H9 (cell line): ENCODE results near the gene SRCAP. TPM values are rescaled to one million over a fixed set of nuclear protein-coding genes. Genes with fewer than 3 reads are reported as not detected.

Experiments
- DNase-seq: peaks from one replicate; pipeline ENCODE4 v3.0.0-alpha.2; 2017
- H2AFZ ChIP-seq: one replicate; pipeline ENCODE4 v1.6.1; 2013; ENCODE audit warnings: mild to moderate bottlenecking, low read length, control low read depth, moderate library complexity
- H2AK5ac ChIP-seq: 2 replicates; pipeline ENCODE4 v1.6.1; 2013; ENCODE audit warnings: low read length, control low read depth, mixed read lengths; ENCODE audit not compliant: insufficient read length
- H2BK120ac ChIP-seq: one replicate; pipeline ENCODE4 v1.6.1; 2013; ENCODE audit warnings: low read depth, mild to moderate bottlenecking, low read length, control low read depth, inconsistent platforms; ENCODE audit not compliant: poor library complexity, severe bottlenecking
- H2BK12ac ChIP-seq: 2 replicates; pipeline ENCODE4 v1.6.1; 2013; ENCODE audit warnings: low read length, control low read depth, mixed read lengths, low read depth; ENCODE audit not compliant: insufficient read length
- H2BK15ac ChIP-seq: 2 replicates; pipeline ENCODE4 v1.6.1; 2013; ENCODE audit warnings: low read depth, low read length, control low read depth
- H2BK20ac ChIP-seq: one replicate; pipeline ENCODE4 v1.6.1; 2013; ENCODE audit warnings: low read depth, mild to moderate bottlenecking, low read length, control low read depth, inconsistent platforms; ENCODE audit not compliant: poor library complexity, severe bottlenecking
- H2BK5ac ChIP-seq: 2 replicates; pipeline ENCODE4 v1.6.1; 2013; ENCODE audit warnings: low read length, control low read depth, mixed read lengths; ENCODE audit not compliant: insufficient read length
- H3K14ac ChIP-seq: 2 replicates; pipeline ENCODE4 v1.6.1; 2013; ENCODE audit warnings: low read length, control low read depth; ENCODE audit not compliant: insufficient read depth
- H3K18ac ChIP-seq: 2 replicates; pipeline ENCODE4 v1.6.1; 2013; ENCODE audit warnings: low read depth, mild to moderate bottlenecking, mixed read lengths, low read length, control low read depth; ENCODE audit not compliant: insufficient read length
- H3K23ac ChIP-seq: 2 replicates; pipeline ENCODE4 v1.6.1; 2013; ENCODE audit warnings: low read length, control low read depth, mixed read lengths, low read depth; ENCODE audit not compliant: insufficient read length
- H3K23me2 ChIP-seq: 2 replicates; pipeline ENCODE4 v1.6.1; 2013; ENCODE audit warnings: low read depth, mild to moderate bottlenecking, mixed read lengths, low read length, control low read depth; ENCODE audit not compliant: insufficient read length, poor library complexity, severe bottlenecking
- H3K27ac ChIP-seq: 2 replicates; pipeline ENCODE4 v1.5.1; 2013; ENCODE audit warnings: low read length, control low read depth, mixed read lengths, low read depth; ENCODE audit not compliant: insufficient read length
- H3K27me3 ChIP-seq: 2 replicates; pipeline ENCODE4 v1.6.1; 2013; ENCODE audit warnings: low read length, control low read depth, inconsistent platforms; ENCODE audit not compliant: insufficient read depth
- H3K4ac ChIP-seq: 2 replicates; pipeline ENCODE4 v1.6.1; 2013; ENCODE audit warnings: low read depth, mild to moderate bottlenecking, control low read depth, inconsistent platforms, low read length, moderate library complexity
- H3K4me1 ChIP-seq: 2 replicates; pipeline ENCODE4 v1.6.1; 2013; ENCODE audit warnings: low read length, control low read depth, inconsistent platforms; ENCODE audit not compliant: insufficient read depth
- H3K4me2 ChIP-seq: 2 replicates; pipeline ENCODE4 v1.6.1; 2013; ENCODE audit warnings: low read length, control low read depth, mixed read lengths; ENCODE audit not compliant: insufficient read length, insufficient read depth
- H3K56ac ChIP-seq: 2 replicates; pipeline ENCODE4 v1.6.1; 2013; ENCODE audit warnings: low read depth, mild to moderate bottlenecking, mixed read lengths, low read length, control low read depth; ENCODE audit not compliant: insufficient read length
- H3K79me1 ChIP-seq: 2 replicates; pipeline ENCODE4 v1.6.1; 2013; ENCODE audit warnings: low read depth, mild to moderate bottlenecking, moderate library complexity, low read length, control low read depth, inconsistent platforms; ENCODE audit not compliant: insufficient read depth, poor library complexity, severe bottlenecking
- H3K79me2 ChIP-seq: 2 replicates; pipeline ENCODE4 v1.6.1; 2013; ENCODE audit warnings: low read length, control low read depth, inconsistent platforms; ENCODE audit not compliant: insufficient read depth
- H3K9ac ChIP-seq: 2 replicates; pipeline ENCODE4 v1.6.1; 2013; ENCODE audit warnings: low read length, control low read depth, mixed read lengths; ENCODE audit not compliant: insufficient read length; ENCODE audit errors: extremely low read depth
- H3K9me3 ChIP-seq: one replicate; pipeline ENCODE4 v1.6.1; 2013; ENCODE audit warnings: low read depth, low read length, inconsistent platforms; ENCODE audit not compliant: control insufficient read depth
- H3T11ph ChIP-seq: one replicate; pipeline ENCODE4 v1.6.1; 2013; ENCODE audit warnings: mild to moderate bottlenecking, low read length, control low read depth, inconsistent platforms
- H4K20me1 ChIP-seq: one replicate; pipeline ENCODE4 v1.6.1; 2013; ENCODE audit not compliant: control insufficient read depth, insufficient read length, insufficient read depth
- H4K5ac ChIP-seq: 2 replicates; pipeline ENCODE4 v1.6.1; 2013; ENCODE audit warnings: low read depth, mild to moderate bottlenecking, mixed read lengths, low read length, control low read depth; ENCODE audit not compliant: insufficient read length
- H4K8ac ChIP-seq: replicated peaks from 2 replicates; pipeline ENCODE4 v1.6.1; 2013; ENCODE audit warnings: low read length, control low read depth, mixed read lengths, low read depth; ENCODE audit not compliant: insufficient read length
- H4K91ac ChIP-seq: 2 replicates; pipeline ENCODE4 v1.6.1; 2013; ENCODE audit warnings: low read depth, mild to moderate bottlenecking, moderate library complexity, mixed read lengths, low read length, control low read depth; ENCODE audit not compliant: insufficient read length
- H3K27ac Mint-ChIP-seq, 3 experiments: 2 replicates in 2 of 3; 3 replicates in 1 of 3; pipeline ENCODE4 v1.8.0; 2020 to 2021; ENCODE audit warnings: mixed read lengths in 3 of 3, mild to moderate bottlenecking in 1 of 3, moderate library complexity in 1 of 3
- H3K27me3 Mint-ChIP-seq: 2 replicates; pipeline ENCODE4 v1.8.0; 2021; ENCODE audit warnings: low read depth, mild to moderate bottlenecking, moderate library complexity, mixed read lengths
- H3K36me3 Mint-ChIP-seq, 3 experiments: 2 replicates in 2 of 3; 3 replicates in 1 of 3; pipeline ENCODE4 v1.8.0; 2020 to 2021; ENCODE audit warnings: low read depth in 3 of 3, mixed read lengths in 3 of 3; ENCODE audit not compliant: insufficient read depth in 1 of 3
- H3K4me1 Mint-ChIP-seq, 2 experiments: 2 replicates each; pipeline ENCODE4 v1.8.0; 2020; ENCODE audit warnings: mixed read lengths in 2 of 2
- H3K4me3 Mint-ChIP-seq, 2 experiments: 2 replicates in 1 of 2; 3 replicates in 1 of 2; pipeline ENCODE4 v1.8.0; 2020 to 2021; ENCODE audit warnings: mild to moderate bottlenecking in 2 of 2, mixed read lengths in 2 of 2, moderate library complexity in 1 of 2
- H3K9me3 Mint-ChIP-seq, 2 experiments: 2 replicates in 1 of 2; 3 replicates in 1 of 2; pipeline ENCODE4 v1.8.0; 2020; ENCODE audit warnings: mild to moderate bottlenecking in 2 of 2, mixed read lengths in 2 of 2, moderate library complexity in 1 of 2
- WGBS: extraction: QIAGEN DNeasy Blood & Tissue Kit; methylation state at CpG from one replicate; pipeline ENCODE4 v1.1.7; 2013; ENCODE audit warnings: missing lambda C conversion rate, low lambda C conversion rate, mixed read lengths; ENCODE audit not compliant: insufficient read length; ENCODE audit errors: extremely low coverage; 5-methylcytosine and 5-hydroxymethylcytosine counted together
- total RNA-seq: library from RNA; stranded (reverse); gene quantifications from 2 replicates; pipeline ENCODE4 v1.2.1, GENCODE V29; 2021
- TF ChIP-seq, protein P1 (sequence below): fragments of 200-600 bp; sonication (generic); conservative IDR thresholded peaks from 3 replicates; pipeline ENCODE4 v1.8.0; 2021; ENCODE audit warnings: antibody characterized with exemption, mild to moderate bottlenecking

Gene SRCAP
- total RNA-seq, 1 experiment from 2014 or later, result 63.1 TPM

DNA sequence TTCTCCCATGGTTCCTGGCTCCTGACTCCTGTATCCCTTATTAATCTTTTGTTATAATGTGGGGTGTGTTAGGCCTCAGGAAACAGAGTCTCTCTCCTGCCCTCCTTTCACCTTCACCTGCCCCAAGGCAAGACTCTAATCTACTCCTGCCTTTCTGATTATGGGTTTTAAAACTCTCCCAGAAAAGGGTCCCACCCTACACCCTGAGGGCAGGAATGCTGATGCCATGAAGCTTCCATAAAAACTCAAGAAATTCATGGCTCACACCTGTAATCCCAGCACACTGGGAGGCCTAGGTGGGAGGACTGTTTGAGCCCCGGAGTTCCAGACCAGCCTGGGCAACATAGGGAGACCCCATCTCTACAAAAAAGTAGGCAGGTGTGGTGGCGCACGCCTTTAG lies 18.6 kb upstream of the SRCAP start:
- Histone ChIP-seq H3K79me1 (no peaks in the 10 kb centered on the region), H2BK5ac (no peak overlapping the region), H2AFZ (no peak overlapping the region), H2BK12ac (no peak overlapping the region), H4K8ac (no peak overlapping the region), H3K4me1 (no peaks in the 10 kb centered on the region), H3K4ac (no peak overlapping the region), H4K20me1 (peaks cover 2% of the 10 kb centered on the region), H2BK120ac (no peak overlapping the region), H2BK15ac (no peak overlapping the region), H3K27me3 (peaks cover 65% of the 10 kb centered on the region), H2BK20ac (no peak overlapping the region), H3K9me3 (no peaks in the 10 kb centered on the region), H3K4me2 (no peak overlapping the region), H3K18ac (no peak overlapping the region), H3K79me2 (no peaks in the 10 kb centered on the region), H3K27ac (no peak overlapping the region), H3K56ac (no peak overlapping the region), H3K23me2 (no peaks in the 10 kb centered on the region), H3K9ac (no peak overlapping the region), H4K91ac (no peak overlapping the region), H2AK5ac (no peak overlapping the region), H3K14ac (no peak overlapping the region), H3K23ac (no peak overlapping the region), H3T11ph (no peak overlapping the region), H4K5ac (no peak overlapping the region)
- H3K36me3 Mint-ChIP-seq, result no peaks in the 10 kb centered on the region
- H3K9me3 Mint-ChIP-seq, result peaks cover 5 to 34% of the 10 kb centered on the region in 2 experiments; a peak in 3 of 5 replicates
- no peak overlapping the region for H3K27ac Mint-ChIP-seq
- TF ChIP-seq, protein P1, sequence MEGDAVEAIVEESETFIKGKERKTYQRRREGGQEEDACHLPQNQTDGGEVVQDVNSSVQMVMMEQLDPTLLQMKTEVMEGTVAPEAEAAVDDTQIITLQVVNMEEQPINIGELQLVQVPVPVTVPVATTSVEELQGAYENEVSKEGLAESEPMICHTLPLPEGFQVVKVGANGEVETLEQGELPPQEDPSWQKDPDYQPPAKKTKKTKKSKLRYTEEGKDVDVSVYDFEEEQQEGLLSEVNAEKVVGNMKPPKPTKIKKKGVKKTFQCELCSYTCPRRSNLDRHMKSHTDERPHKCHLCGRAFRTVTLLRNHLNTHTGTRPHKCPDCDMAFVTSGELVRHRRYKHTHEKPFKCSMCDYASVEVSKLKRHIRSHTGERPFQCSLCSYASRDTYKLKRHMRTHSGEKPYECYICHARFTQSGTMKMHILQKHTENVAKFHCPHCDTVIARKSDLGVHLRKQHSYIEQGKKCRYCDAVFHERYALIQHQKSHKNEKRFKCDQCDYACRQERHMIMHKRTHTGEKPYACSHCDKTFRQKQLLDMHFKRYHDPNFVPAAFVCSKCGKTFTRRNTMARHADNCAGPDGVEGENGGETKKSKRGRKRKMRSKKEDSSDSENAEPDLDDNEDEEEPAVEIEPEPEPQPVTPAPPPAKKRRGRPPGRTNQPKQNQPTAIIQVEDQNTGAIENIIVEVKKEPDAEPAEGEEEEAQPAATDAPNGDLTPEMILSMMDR, result no peak
- H3K4me3 Mint-ChIP-seq, result no peak overlapping the region; a peak in 1 of 5 replicates
- H3K4me1 Mint-ChIP-seq, result peaks cover 7 to 9% of the 10 kb centered on the region in 2 experiments
- no peak for DNase-seq
- peaks cover 97% of the 10 kb centered on the region for H3K27me3 Mint-ChIP-seq
- WGBS, result no CpG with 5 or more reads among the region's 3 CpGs
